Mucosa of descending colon (tissue), 3 donors: ENCODE data around the gene ELAVL1. TPM values are rescaled to one million over a fixed set of nuclear protein-coding genes. Genes with fewer than 3 reads are reported as not detected.

ENCODE experiments used
- ATAC-seq: fragments of 200-7000 bp; cut with Tn5 transposase; one replicate; pipeline ENCODE4 v1.9.1; 2020; ENCODE audit warnings: mild to moderate bottlenecking, moderate library complexity
- DNase-seq, 3 donors: peaks; one replicate each; pipeline ENCODE4 v3.0.0-alpha.2; 2020
- H3K36me3 ChIP-seq: fragments of 200-600 bp; one replicate; pipeline ENCODE4 v1.8.0; 2021; ENCODE audit warnings: low read depth, mild to moderate bottlenecking
- H3K4me1 ChIP-seq: fragments of 200-600 bp; one replicate; pipeline ENCODE4 v1.8.0; 2021; ENCODE audit warnings: low read depth, mild to moderate bottlenecking
- H3K4me3 ChIP-seq: fragments of 200-600 bp; one replicate; pipeline ENCODE4 v1.8.0; 2021; ENCODE audit warnings: mild to moderate bottlenecking
- H3K9me3 ChIP-seq: fragments of 200-600 bp; one replicate; pipeline ENCODE4 v1.8.0; 2021; ENCODE audit warnings: mild to moderate bottlenecking
- CTCF ChIP-seq: fragments of 200-600 bp; IDR thresholded peaks from one replicate; pipeline ENCODE4 v1.8.0; 2022; ENCODE audit warnings: antibody characterized with exemption, mild to moderate bottlenecking
- intact Hi-C, 2 donors: fragments of 100-400 bp; cut with DNase I in 1 of 2; cut with micrococcal nuclease in 1 of 2; formaldehyde crosslinking; loops; one replicate each; pipeline versions ENCODE4 v1.11.0 to v1.11.1; 2022; cut with DNase I, micrococcal nuclease
- total RNA-seq, 3 donors: library from RNA; stranded (reverse); fragmentation: NEBNext Ultra II Directional in 2 of 3; extraction: Animal tissue kit (Norgen Biotek cat#: 25700) in 2 of 3; gene quantifications; one replicate each; pipeline versions ENCODE4 v1.2.1 to v1.2.4, GENCODE V29; 2021 to 2023
- donor health status: DM: no; HTN: no; CAD: no; lungs with moderate emphysema.
- donor health status: DM: no; HTN: no; CAD: no.
- donor health status: DM: no; HTN: yes; CAD: no.

Gene ELAVL1
- total RNA-seq, 3 donors from 2014 or later = 43.9 to 63.9 (median 58.7) TPM

- no peak for TF ChIP-seq CTCF
- Histone ChIP-seq H3K9me3 (no peaks in the 10 kb centered on the region), H3K4me3 (no peak overlapping the region), H3K36me3 (peaks cover 20% of the 10 kb centered on the region), H3K4me1 (peaks cover 15% of the 10 kb centered on the region)
- intact Hi-C loops = no loop called here
- ATAC-seq = no peak
- peak in 2 of 3 donors; percentile 31 to 50 for DNase-seq
These were observed 93.2 kb downstream of the ELAVL1 start for GRCh38 chr19:7912144-7912696.

GRCh38 chr19:7911508-7912143, 93.8 kb downstream of the ELAVL1 start:
- peaks cover 20% of the 10 kb centered on the region for H3K36me3 ChIP-seq

GRCh38 chr19:7910321-7911161, 94.9 kb downstream of the ELAVL1 start:
- Histone ChIP-seq H3K9me3 (no peaks in the 10 kb centered on the region), H3K4me3 (no peak overlapping the region), H3K4me1 (peaks cover under 1% of the 10 kb centered on the region), H3K36me3 (peaks cover 20% of the 10 kb centered on the region)
- ATAC-seq = no peak
- DNase-seq = peak in 2 of 3 donors; percentile 26 to 51
- intact Hi-C loops = no loop called here
- TF ChIP-seq CTCF = no peak

More at GRCh38 chr19:7911508-7912143, 93.8 kb downstream of the ELAVL1 start:
- H3K9me3 ChIP-seq = no peaks in the 10 kb centered on the region
- DNase-seq (peak in 1 of 3 donors; percentile 25), ATAC-seq (no peak)
- no peak overlapping the region for H3K4me3 ChIP-seq
- peaks cover 10% of the 10 kb centered on the region for H3K4me1 ChIP-seq
- intact Hi-C loops = no loop called here
- TF ChIP-seq CTCF = no peak

- intact Hi-C loops = loop anchor here in 1 of 2 donors (10.0 kb wide), 1 partner anchor 55 kb away; no protein-coding TSS in a partner anchor
- Histone ChIP-seq H3K9me3 (no peaks in the 10 kb centered on the region), H3K36me3 (peaks cover 20% of the 10 kb centered on the region), H3K4me1 (peaks cover 6% of the 10 kb centered on the region), H3K4me3 (no peak overlapping the region)
- DNase-seq = no peak
- ATAC-seq = no peak
- TF ChIP-seq CTCF = no peak
These were observed 95.9 kb downstream of the ELAVL1 start for GRCh38 chr19:7909471-7910067.

GRCh38 chr19:7908742-7909461, 96.5 kb downstream of the ELAVL1 start:
- no peak for DNase-seq
- TF ChIP-seq CTCF = no peak

More at GRCh38 chr19:7908742-7909461, 96.5 kb downstream of the ELAVL1 start:
- H3K9me3 ChIP-seq = no peaks in the 10 kb centered on the region
- H3K4me3 ChIP-seq = no peak overlapping the region
- ATAC-seq = no peak
- intact Hi-C loops = loop anchor here in 1 of 2 donors (10.0 kb wide), 1 partner anchor 54 kb away; no protein-coding TSS in a partner anchor
- peaks cover 20% of the 10 kb centered on the region for H3K36me3 ChIP-seq
- peaks cover 8% of the 10 kb centered on the region for H3K4me1 ChIP-seq
